Pulmonary artery endothelial cell (primary cell): ENCODE measurements around the gene JUNB. TPM values are rescaled to one million over a fixed set of nuclear protein-coding genes. Genes with fewer than 3 reads are reported as not detected.
A peak's percentile ranks its signal among the peaks of the same experiment; 100 is the strongest.
"Not testable (repeated sequence)": the region's sequence is repeated elsewhere in the genome, so short reads cannot be mapped to it uniquely, and the experiment has no call there.

Experiments
- DNase-seq: peaks from one replicate; pipeline ENCODE4 v3.0.0-alpha.2; 2011; ENCODE audit warnings: low read depth, low spot score
- total RNA-seq: library from RNA; depleted of rRNA; stranded (reverse); fragments of >200 nt; gene quantifications from 2 replicates; pipeline ENCODE4 v1.2.3, GENCODE V29; 2014

JUNB gene
- total RNA-seq, 1 donor from 2014 or later = 41.1 TPM

- no peak for DNase-seq
Measured at GRCh38 chr19:12789098-12789903, 2.0 kb upstream of the JUNB start.

GRCh38 chr19:12789904-12790619 is 1.2 kb upstream of the JUNB start:
- DNase-seq = peak; percentile 74

GRCh38 chr19:12790628-12791344 is 500 bp upstream of the JUNB start:
- no peak for DNase-seq

DNA sequence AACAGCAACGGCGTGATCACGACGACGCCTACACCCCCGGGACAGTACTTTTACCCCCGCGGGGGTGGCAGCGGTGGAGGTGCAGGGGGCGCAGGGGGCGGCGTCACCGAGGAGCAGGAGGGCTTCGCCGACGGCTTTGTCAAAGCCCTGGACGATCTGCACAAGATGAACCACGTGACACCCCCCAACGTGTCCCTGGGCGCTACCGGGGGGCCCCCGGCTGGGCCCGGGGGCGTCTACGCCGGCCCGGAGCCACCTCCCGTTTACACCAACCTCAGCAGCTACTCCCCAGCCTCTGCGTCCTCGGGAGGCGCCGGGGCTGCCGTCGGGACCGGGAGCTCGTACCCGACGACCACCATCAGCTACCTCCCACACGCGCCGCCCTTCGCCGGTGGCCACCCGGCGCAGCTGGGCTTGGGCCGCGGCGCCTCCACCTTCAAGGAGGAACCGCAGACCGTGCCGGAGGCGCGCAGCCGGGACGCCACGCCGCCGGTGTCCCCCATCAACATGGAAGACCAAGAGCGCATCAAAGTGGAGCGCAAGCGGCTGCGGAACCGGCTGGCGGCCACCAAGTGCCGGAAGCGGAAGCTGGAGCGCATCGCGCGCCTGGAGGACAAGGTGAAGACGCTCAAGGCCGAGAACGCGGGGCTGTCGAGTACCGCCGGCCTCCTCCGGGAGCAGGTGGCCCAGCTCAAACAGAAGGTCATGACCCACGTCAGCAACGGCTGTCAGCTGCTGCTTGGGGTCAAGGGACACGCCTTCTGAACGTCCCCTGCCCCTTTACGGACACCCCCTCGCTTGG is 966 bp downstream of the JUNB start:
- no peak for DNase-seq

DNA sequence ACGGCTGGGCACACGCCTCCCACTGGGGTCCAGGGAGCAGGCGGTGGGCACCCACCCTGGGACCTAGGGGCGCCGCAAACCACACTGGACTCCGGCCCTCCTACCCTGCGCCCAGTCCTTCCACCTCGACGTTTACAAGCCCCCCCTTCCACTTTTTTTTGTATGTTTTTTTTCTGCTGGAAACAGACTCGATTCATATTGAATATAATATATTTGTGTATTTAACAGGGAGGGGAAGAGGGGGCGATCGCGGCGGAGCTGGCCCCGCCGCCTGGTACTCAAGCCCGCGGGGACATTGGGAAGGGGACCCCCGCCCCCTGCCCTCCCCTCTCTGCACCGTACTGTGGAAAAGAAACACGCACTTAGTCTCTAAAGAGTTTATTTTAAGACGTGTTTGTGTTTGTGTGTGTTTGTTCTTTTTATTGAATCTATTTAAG is 1.6 kb downstream of the JUNB start:
- DNase-seq = no peak

DNA sequence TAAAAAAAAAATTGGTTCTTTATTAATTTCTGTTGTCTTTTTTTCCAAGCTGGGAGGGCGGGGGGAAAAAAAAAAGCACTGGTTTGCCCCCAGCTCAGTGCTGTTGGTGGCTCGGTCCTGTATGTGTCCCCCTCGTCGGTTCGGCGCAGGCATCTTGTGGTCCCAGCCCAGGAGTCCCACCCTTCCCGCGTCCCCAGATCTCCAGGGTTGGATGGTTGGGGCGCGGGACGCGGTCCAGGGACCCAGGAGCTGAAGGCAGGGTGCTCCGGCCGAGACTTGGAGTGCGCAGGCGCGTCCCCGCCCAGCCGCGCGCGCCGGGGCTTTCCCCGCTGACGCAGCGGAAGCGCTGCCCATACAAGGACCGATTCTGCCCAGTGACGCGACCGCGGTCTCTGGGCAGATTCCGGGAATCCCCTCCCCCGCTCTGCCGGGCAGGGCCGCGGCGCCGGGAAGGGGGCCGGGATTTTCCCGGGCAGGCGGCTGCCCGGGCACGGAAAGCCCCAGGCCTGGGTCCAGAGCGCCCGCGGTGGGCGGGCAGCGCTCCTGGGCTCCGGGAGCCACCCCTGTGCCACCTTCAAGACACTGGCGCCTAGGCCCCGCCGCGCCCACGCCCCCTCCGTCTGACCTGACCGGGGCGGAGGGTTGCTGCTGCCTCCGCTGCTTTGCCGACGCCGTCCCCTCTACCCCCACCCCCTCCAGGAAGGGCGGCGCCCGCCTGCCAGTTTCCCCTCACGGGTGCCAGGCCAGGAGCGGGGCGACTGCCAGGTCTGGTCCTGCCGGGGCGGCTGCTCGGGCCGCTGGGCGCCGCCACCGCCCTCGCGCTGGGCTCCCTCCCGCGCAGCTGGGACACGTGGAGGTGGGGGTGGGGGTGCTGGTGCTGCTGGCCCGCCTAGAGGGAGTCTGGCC is 2.3 kb downstream of the JUNB start:
- DNase-seq = peak; percentile 75

DNA sequence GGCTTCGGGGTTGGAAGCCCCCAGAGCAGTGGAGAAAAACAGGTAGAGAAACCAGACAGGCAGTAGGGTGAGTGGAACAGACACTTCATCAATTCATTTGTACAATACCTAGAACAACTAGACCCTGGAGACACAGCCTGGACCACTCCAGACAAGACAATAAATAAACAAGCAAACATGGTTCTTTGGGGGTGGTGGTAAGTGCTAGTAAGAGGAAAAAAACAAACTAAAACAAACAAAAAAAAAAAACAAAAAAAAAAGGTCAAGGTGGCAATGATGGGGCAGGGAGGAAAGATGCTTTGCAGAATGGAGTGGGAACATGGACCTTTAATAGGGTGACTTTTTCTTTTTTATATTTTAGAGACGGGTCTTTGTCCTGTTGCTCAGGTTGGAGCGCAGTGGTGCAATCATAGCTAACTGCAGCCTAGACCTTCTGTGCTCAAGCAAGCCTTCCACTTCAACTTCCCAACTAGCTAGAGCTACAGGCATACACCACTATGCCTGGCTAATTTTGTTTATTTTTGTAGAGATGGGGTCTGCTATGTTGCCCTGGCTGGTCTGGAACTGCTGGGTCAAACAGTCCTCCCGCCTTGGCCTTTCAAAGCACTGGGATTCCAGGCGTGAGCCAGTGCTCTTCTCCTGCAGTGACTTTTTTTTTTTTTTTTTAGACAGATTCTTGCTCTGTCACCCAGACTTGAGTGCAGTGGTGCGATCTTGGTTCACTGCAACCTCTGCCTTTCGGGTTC is 3.1 kb downstream of the JUNB start:
- no peak for DNase-seq

- no peak for DNase-seq
Measured at GRCh38 chr19:12794971-12795381, 3.7 kb downstream of the JUNB start.

GRCh38 chr19:12796146-12797071 is 5.1 kb downstream of the JUNB start:
- DNase-seq = peak; percentile 43

DNA sequence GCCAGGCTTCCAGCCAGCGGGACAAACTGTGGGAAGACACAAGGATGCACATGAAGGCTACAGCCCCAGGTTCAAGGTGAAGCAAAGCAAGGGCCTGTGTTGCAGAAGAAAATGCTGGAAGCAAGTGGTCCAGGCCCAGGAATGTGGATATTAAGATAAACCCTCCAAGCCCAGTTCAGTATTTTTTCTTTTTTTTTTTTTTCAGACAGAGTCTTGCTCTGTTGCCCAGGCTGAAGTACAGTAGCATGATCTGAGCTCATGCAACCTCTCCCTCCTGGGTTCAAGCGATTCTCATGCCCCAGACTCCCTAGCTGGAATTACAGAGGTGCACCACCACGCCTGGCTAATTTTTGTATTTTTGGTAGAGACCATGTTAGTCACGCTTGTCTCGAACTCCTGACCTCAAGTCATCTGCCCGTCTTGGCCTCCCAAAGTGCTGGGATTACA is 5.9 kb downstream of the JUNB start:
- DNase-seq = no peak

DNA sequence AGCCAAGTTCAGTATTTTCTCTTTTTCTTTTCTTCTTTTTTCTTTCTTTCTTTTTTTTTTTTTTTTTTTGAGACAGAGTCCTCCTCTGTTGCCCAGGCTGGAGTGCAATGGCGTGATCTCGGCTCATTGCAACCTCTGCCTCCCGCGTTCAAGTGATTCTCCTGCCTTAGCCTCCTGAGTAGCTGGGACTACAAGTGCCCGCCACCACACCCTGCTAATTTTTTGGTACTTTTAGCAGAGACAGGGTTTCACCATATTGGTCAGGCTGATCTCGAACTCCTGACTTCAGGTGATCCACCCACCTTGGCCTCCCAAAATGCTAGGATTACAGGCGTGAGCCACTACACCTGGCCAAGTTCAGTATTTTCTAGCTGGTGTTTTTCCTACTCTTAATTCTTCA is 6.3 kb downstream of the JUNB start:
- DNase-seq = not testable (repeated sequence)

DNA sequence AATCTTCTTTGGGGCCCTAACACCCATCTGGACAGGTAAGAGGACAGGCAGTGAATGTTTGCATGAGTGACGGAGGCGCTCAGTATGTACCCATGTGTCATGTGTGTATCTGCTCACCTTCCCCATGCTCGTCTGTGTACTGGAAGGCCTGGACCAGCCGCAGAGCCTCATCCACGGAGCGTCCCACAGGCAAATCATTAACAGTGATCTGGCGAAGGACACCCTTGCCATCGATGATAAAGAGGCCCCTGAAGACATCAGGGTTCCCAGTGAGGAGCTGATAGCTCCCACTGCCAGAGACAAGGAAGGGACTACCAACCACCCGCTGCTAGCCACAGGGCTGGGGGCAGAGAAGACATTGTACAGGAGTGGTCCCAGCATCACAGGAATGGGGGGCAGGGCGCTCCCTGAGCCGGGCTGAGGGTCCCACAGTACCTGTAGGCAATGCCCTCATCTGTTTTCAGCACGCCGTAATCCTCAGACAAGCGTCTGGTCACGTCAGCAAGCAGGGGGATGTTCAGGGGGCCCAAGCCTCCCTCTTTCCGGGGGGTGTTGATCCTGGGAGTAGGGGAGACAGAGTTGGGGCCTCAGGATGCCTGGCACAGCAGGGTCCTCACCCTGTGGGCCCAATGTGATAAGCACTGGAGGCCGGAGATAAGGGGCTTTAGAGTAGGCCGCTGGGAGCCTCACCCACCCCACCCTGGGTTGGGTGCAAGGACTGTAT is 8.6 kb downstream of the JUNB start:
- DNase-seq = no peak

GRCh38 chr19:12800466-12800770 is 9.1 kb downstream of the JUNB start:
- no peak for DNase-seq

GRCh38 chr19:12800923-12801465 is 9.7 kb downstream of the JUNB start:
- no peak for DNase-seq

GRCh38 chr19:12801466-12802266 is 10.4 kb downstream of the JUNB start, which contains the start of the genes PRDX2 and THSD8:
TSS of gene PRDX2 (minus strand) at chr19:12801800. CDS start at chr19:12801261, 539 bp downstream.
TSS of gene THSD8 (plus strand) at chr19:12802069. CDS start at chr19:12802072, 3 bp downstream.
- no peak for DNase-seq
